Measurements from ENCODE around the gene IZUMO2.
"Not testable (repeated sequence)": the region's sequence is repeated elsewhere in the genome, so short reads cannot be mapped to it uniquely, and the experiment has no call there.

Gene IZUMO2

GRCh38 chr19:50135856-50136602 is 27.1 kb downstream of the IZUMO2 start:
- DNase-seq (ENCODE audit: low spot score) = peak; percentile 3

- DNase-seq (ENCODE audit: low spot score) = not testable (repeated sequence)
These were observed 28.0 kb downstream of the IZUMO2 start for GRCh38 chr19:50134777-50135719.

- not testable (repeated sequence) for DNase-seq (ENCODE audit: low spot score)
These were observed 29.3 kb downstream of the IZUMO2 start for GRCh38 chr19:50133518-50134492.

- not testable (repeated sequence) for DNase-seq (ENCODE audit: low spot score)
These were observed 59.1 kb downstream of the IZUMO2 start for GRCh38 chr19:50104012-50104411.

- not testable (repeated sequence) for DNase-seq (ENCODE audit: low spot score)
These were observed 59.7 kb downstream of the IZUMO2 start for GRCh38 chr19:50103405-50103804.

All from hematopoietic multipotent progenitor cell treated with erythropoietin and hydrocortisone succinate and interleukin-3 and kit ligand, for 15 days (in vitro differentiated cells).